Smooth muscle cell (in vitro differentiated cells): ENCODE results near the gene RNF215. TPM values are rescaled to one million over a fixed set of nuclear protein-coding genes. Genes with fewer than 3 reads are reported as not detected.

ENCODE experiments used
- DNase-seq: peaks from one replicate; lab custom pipeline; 2025; ENCODE audit not compliant: unreplicated experiment; lab: John Stamatoyannopoulos, UW
- H2AFZ ChIP-seq: fragments of 200-600 bp; sonication (generic); 2 replicates; pipeline ENCODE4 v1.6.0; 2016; ENCODE audit warnings: antibody characterized with exemption, low read depth, mild to moderate bottlenecking
- H3F3A ChIP-seq: fragments of 200-600 bp; sonication (generic); 2 replicates; pipeline ENCODE4 v1.6.0; 2017; ENCODE audit warnings: antibody characterized with exemption, low read depth
- H3K27ac ChIP-seq: fragments of 200-600 bp; sonication (generic); 2 replicates; pipeline ENCODE4 v1.5.1; 2016; ENCODE audit warnings: low read depth, mild to moderate bottlenecking
- H3K27me3 ChIP-seq: fragments of 200-600 bp; sonication (generic); 2 replicates; pipeline ENCODE4 v1.6.1; 2016; ENCODE audit warnings: low read depth, mild to moderate bottlenecking
- H3K36me3 ChIP-seq: fragments of 200-600 bp; sonication (generic); 2 replicates; pipeline ENCODE4 v1.5.1; 2016; ENCODE audit warnings: low read depth
- H3K4me1 ChIP-seq: fragments of 200-600 bp; sonication (generic); 2 replicates; pipeline ENCODE4 v1.5.1; 2016; ENCODE audit warnings: low read depth
- H3K4me2 ChIP-seq: fragments of 200-600 bp; sonication (generic); 2 replicates; pipeline ENCODE4 v1.6.0; 2016; ENCODE audit warnings: mild to moderate bottlenecking
- H3K4me3 ChIP-seq: fragments of 200-600 bp; sonication (generic); 2 replicates; pipeline ENCODE4 v1.5.1; 2016; ENCODE audit warnings: mild to moderate bottlenecking
- H3K79me2 ChIP-seq: fragments of 200-600 bp; sonication (generic); 2 replicates; pipeline ENCODE4 v1.6.0; 2016; ENCODE audit warnings: low read depth, mild to moderate bottlenecking
- H3K9ac ChIP-seq: fragments of 200-600 bp; sonication (generic); 2 replicates; pipeline ENCODE4 v1.6.0; 2016; ENCODE audit warnings: low read depth
- H3K9me3 ChIP-seq: fragments of 200-600 bp; sonication (generic); replicated peaks from 2 replicates; pipeline ENCODE4 v1.5.1; 2016; ENCODE audit warnings: low read depth
- H4K20me1 ChIP-seq: fragments of 200-600 bp; sonication (generic); 2 replicates; pipeline ENCODE4 v1.6.0; 2016; ENCODE audit warnings: low read depth
- WGBS: methylation state at CpG from one replicate; pipeline ENCODE4 v1.1.7; 2016; ENCODE audit warnings: low lambda C conversion rate; 5-methylcytosine and 5-hydroxymethylcytosine counted together
- polyA plus RNA-seq: library from polyadenylated mRNA; unstranded; fragments of >200 nt; fragmentation: Nextera tagmentation; extraction: Ambion mirVana; gene quantifications from 2 replicates; pipeline ENCODE4 v1.2.1, GENCODE V29; 2016
- total RNA-seq: library from RNA; depleted of rRNA; stranded (reverse); fragments of >200 nt; gene quantifications from 2 replicates; pipeline ENCODE4 v1.2.3, GENCODE V29; 2014
- TF ChIP-seq, protein P1 (sequence below): fragments of 200-600 bp; sonication (generic); IDR thresholded peaks from 2 replicates; pipeline ENCODE4 v1.5.1; 2017; ENCODE audit warnings: borderline replicate concordance, mild to moderate bottlenecking, antibody characterized with exemption; ENCODE audit not compliant: insufficient read depth, poor library complexity, severe bottlenecking

The RNF215 gene
- total and polyA plus RNA-seq, 2 experiments from 2014 or later = 5.9 to 11.6 TPM

- TF ChIP-seq, protein P1, sequence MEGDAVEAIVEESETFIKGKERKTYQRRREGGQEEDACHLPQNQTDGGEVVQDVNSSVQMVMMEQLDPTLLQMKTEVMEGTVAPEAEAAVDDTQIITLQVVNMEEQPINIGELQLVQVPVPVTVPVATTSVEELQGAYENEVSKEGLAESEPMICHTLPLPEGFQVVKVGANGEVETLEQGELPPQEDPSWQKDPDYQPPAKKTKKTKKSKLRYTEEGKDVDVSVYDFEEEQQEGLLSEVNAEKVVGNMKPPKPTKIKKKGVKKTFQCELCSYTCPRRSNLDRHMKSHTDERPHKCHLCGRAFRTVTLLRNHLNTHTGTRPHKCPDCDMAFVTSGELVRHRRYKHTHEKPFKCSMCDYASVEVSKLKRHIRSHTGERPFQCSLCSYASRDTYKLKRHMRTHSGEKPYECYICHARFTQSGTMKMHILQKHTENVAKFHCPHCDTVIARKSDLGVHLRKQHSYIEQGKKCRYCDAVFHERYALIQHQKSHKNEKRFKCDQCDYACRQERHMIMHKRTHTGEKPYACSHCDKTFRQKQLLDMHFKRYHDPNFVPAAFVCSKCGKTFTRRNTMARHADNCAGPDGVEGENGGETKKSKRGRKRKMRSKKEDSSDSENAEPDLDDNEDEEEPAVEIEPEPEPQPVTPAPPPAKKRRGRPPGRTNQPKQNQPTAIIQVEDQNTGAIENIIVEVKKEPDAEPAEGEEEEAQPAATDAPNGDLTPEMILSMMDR = no peak
- Histone ChIP-seq H3K4me2 (no peak overlapping the region), H3K79me2 (no peaks in the 10 kb centered on the region), H3K36me3 (peaks cover 23% of the 10 kb centered on the region), H3K27me3 (no peaks in the 10 kb centered on the region), H3K9ac (no peak overlapping the region), H3K27ac (no peak overlapping the region), H3K4me3 (no peak overlapping the region), H4K20me1 (peaks cover 3% of the 10 kb centered on the region), H3K4me1 (no peaks in the 10 kb centered on the region), H3F3A (peaks cover 7% of the 10 kb centered on the region), H3K9me3 (no peaks in the 10 kb centered on the region), H2AFZ (no peak overlapping the region)
- WGBS = 96% methylated on average over 1 of the region's 1 CpG
- no peak for DNase-seq
These were observed 52.0 kb downstream of the RNF215 start for GRCh38 chr22:30335236-30335635.

- Histone ChIP-seq H3K4me1 (no peaks in the 10 kb centered on the region), H3K27ac (no peak overlapping the region), H3K9me3 (no peaks in the 10 kb centered on the region), H3K4me3 (no peak overlapping the region), H2AFZ (no peak overlapping the region), H3K79me2 (no peaks in the 10 kb centered on the region), H4K20me1 (peaks cover 3% of the 10 kb centered on the region), H3K9ac (no peak overlapping the region), H3F3A (peaks cover 7% of the 10 kb centered on the region), H3K36me3 (peaks cover 18% of the 10 kb centered on the region), H3K27me3 (no peaks in the 10 kb centered on the region), H3K4me2 (no peak overlapping the region)
- no peak for DNase-seq
- 98% methylated on average over 4 of the region's 4 CpGs for WGBS
- TF ChIP-seq, protein P1 = no peak
These were observed 52.6 kb downstream of the RNF215 start for GRCh38 chr22:30334646-30335045.

GRCh38 chr22:30333707-30334087 lies 53.5 kb downstream of the RNF215 start:
- Histone ChIP-seq H3K79me2 (no peaks in the 10 kb centered on the region), H3K4me1 (no peaks in the 10 kb centered on the region), H3K9ac (no peak overlapping the region), H3K4me2 (no peak overlapping the region), H3K27me3 (no peaks in the 10 kb centered on the region), H3K4me3 (no peak overlapping the region), H2AFZ (no peak overlapping the region), H3K9me3 (no peaks in the 10 kb centered on the region), H4K20me1 (peaks cover 3% of the 10 kb centered on the region), H3K27ac (no peak overlapping the region), H3F3A (peaks cover 7% of the 10 kb centered on the region), H3K36me3 (peaks cover 18% of the 10 kb centered on the region)
- 98% methylated on average over 3 of the region's 3 CpGs for WGBS
- DNase-seq = no peak
- TF ChIP-seq, protein P1 = no peak

DNA sequence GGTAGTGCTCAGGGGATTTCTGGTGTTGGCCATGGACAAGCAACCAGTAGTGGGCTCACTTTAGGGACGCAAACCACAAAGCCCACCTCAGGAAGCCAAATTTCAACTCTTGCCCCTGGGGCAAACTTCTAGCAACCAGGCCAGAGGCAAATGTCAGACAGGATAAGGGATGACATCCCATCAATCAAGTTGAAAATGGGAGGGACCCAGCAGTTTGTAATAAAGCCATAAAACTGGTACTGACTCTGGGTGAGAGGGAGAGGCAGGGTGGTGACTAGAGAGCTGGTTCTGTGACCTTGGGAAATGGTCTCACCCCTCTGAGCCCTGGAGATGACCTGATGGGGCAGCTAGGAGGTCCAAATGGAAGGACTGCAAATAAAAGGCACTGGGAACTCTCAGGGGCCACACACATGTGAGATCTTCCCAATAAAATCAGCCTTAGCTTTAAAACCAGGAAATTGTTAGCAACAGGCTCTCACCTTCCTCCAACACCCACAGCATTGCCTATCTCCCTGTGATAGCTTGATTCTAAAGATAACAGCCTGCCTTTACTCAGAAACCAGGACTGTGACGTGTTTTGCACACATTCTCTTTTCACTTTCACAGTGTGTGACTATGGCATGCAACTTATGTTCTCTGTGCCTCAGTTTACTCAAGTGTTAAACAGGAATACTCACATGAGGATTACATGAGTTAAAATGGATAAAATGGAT lies 54.1 kb downstream of the RNF215 start:
- Histone ChIP-seq H3K9me3 (no peaks in the 10 kb centered on the region), H3K27me3 (no peaks in the 10 kb centered on the region), H3K27ac (no peak overlapping the region), H4K20me1 (peaks cover 3% of the 10 kb centered on the region), H3K9ac (no peak overlapping the region), H3K4me3 (no peak overlapping the region), H2AFZ (no peak overlapping the region), H3K4me1 (no peaks in the 10 kb centered on the region), H3K79me2 (no peaks in the 10 kb centered on the region), H3K36me3 (peaks cover 18% of the 10 kb centered on the region), H3K4me2 (no peak overlapping the region), H3F3A (peaks cover 7% of the 10 kb centered on the region)
- TF ChIP-seq, protein P1 = no peak
- DNase-seq = no peak
- WGBS = 92% methylated on average over 2 of the region's 2 CpGs
